A673 (cell line): ENCODE data around the gene MRPL52. TPM values are rescaled to one million over a fixed set of nuclear protein-coding genes. Genes with fewer than 3 reads are reported as not detected.
A peak's percentile ranks its signal among the peaks of the same experiment; 100 is the strongest.

Experiments used
- BruUV-seq: library from RNA; stranded (reverse); fragments of 400-500 nt; replicated peaks from 2 replicates; lab custom pipeline; 2021; lab: Mats Ljungman, UMichigan
- CTCF ChIA-PET: fragments of 300-600 bp; sonication (Branson Sonifier 250); formaldehyde crosslinking; loops from one replicate; lab custom pipeline; 2022; ENCODE audit warnings: antibody characterized with exemption; lab: Charles Lee
- POLR2A ChIA-PET: fragments of 300-600 bp; sonication (Branson Sonifier 250); formaldehyde crosslinking; loops from one replicate; lab custom pipeline; 2022; ENCODE audit warnings: antibody characterized with exemption; ENCODE audit not compliant: low non-redundant PET; lab: Charles Lee
- DNase-seq: peaks from one replicate; pipeline ENCODE4 v3.0.0-alpha.2; 2015; ENCODE audit warnings: low spot score
- H3K27ac ChIP-seq: fragments of 200-600 bp; sonication (generic); 2 replicates; pipeline ENCODE4 v1.5.1; 2016; ENCODE audit warnings: mixed run types, low read depth, mild to moderate bottlenecking, mixed read lengths, antibody characterized with exemption, low read length; ENCODE audit not compliant: poor library complexity, severe bottlenecking
- H3K27me3 ChIP-seq: fragments of 200-600 bp; sonication (generic); replicated peaks from 2 replicates; pipeline ENCODE4 v1.6.1; 2017; ENCODE audit warnings: mixed run types, low read depth, mild to moderate bottlenecking, mixed read lengths, antibody characterized with exemption, low read length; ENCODE audit not compliant: insufficient read depth, poor library complexity
- H3K36me3 ChIP-seq: fragments of 200-600 bp; sonication (generic); 2 replicates; pipeline ENCODE4 v1.6.1; 2016; ENCODE audit warnings: mixed run types, mild to moderate bottlenecking, mixed read lengths, antibody characterized with exemption, low read length; ENCODE audit not compliant: insufficient read depth, poor library complexity, severe bottlenecking
- H3K4me1 ChIP-seq: fragments of 200-600 bp; sonication (generic); 2 replicates; pipeline ENCODE4 v1.6.1; 2017; ENCODE audit warnings: mixed run types, mild to moderate bottlenecking, mixed read lengths, antibody characterized with exemption, low read length; ENCODE audit not compliant: insufficient read depth, poor library complexity, severe bottlenecking
- H3K4me3 ChIP-seq: fragments of 200-600 bp; sonication (generic); 2 replicates; pipeline ENCODE4 v1.5.1; 2016; ENCODE audit warnings: low read depth, mixed run types, mild to moderate bottlenecking, mixed read lengths, low read length; ENCODE audit not compliant: poor library complexity, severe bottlenecking
- H3K9me3 ChIP-seq: fragments of 200-600 bp; sonication (generic); 2 replicates; pipeline ENCODE4 v1.6.1; 2016; ENCODE audit warnings: mixed run types, low read depth, mild to moderate bottlenecking, mixed read lengths, antibody characterized with exemption, low read length; ENCODE audit not compliant: poor library complexity, severe bottlenecking
- CTCF ChIP-seq: fragments of 300-800, 200-600 bp; sonication (generic); conservative IDR thresholded peaks from 2 replicates; pipeline ENCODE4 v1.5.1; 2017; ENCODE audit warnings: low read depth, mild to moderate bottlenecking, antibody characterized with exemption, low read length, moderate library complexity, mixed read lengths
- EZH2 ChIP-seq: fragments of 200-600 bp; sonication (generic); IDR thresholded peaks from 2 replicates; pipeline ENCODE4 v1.6.1; 2017; ENCODE audit warnings: borderline replicate concordance, low read depth, mild to moderate bottlenecking, mixed read lengths, antibody characterized with exemption, low read length; ENCODE audit not compliant: poor library complexity, severe bottlenecking
- intact Hi-C: fragments of 100-400 bp; cut with micrococcal nuclease; formaldehyde crosslinking; loops from one replicate; pipeline ENCODE4 v1.10.0; 2022; ENCODE audit not compliant: unreplicated experiment
- total RNA-seq: library from RNA; stranded (reverse); gene quantifications from 2 replicates; pipeline ENCODE4 v1.2.3, GENCODE V29; 2021

MRPL52 gene
- total RNA-seq, 1 experiment from 2014 or later = 187 TPM

GRCh38 chr14:22839159-22839779 lies 9.6 kb downstream of the MRPL52 start:
- no peaks in the 10 kb centered on the region for H3K27me3 ChIP-seq
- no peak for TF ChIP-seq CTCF
- no peak for TF ChIP-seq EZH2
- no TSS peak for BruUV-seq
- intact Hi-C loops = no loop called here
- no peak overlapping the region for H3K27ac ChIP-seq
- ChIA-PET POLR2A (no interaction called here), CTCF (no interaction called here)
- peak overlapping the region; percentile 79 for H3K4me3 ChIP-seq
- peaks cover 36% of the 10 kb centered on the region for H3K36me3 ChIP-seq
- DNase-seq = no peak
- H3K9me3 ChIP-seq = no peaks in the 10 kb centered on the region
- H3K4me1 ChIP-seq = peaks cover 20% of the 10 kb centered on the region

- Histone ChIP-seq H3K36me3 (peaks cover 53% of the 10 kb centered on the region), H3K4me1 (peaks cover 13% of the 10 kb centered on the region), H3K27me3 (no peaks in the 10 kb centered on the region), H3K27ac (no peak overlapping the region), H3K9me3 (no peaks in the 10 kb centered on the region), H3K4me3 (no peak overlapping the region)
- no peak for TF ChIP-seq CTCF
- no peak for TF ChIP-seq EZH2
- ChIA-PET POLR2A (no interaction called here), CTCF (no interaction called here)
- no TSS peak for BruUV-seq
- intact Hi-C loops = no loop called here
- DNase-seq = no peak
Measured at GRCh38 chr14:22841311-22841710, 11.6 kb downstream of the MRPL52 start.

GRCh38 chr14:22841769-22842168 lies 12.1 kb downstream of the MRPL52 start:
- Histone ChIP-seq H3K4me3 (no peak overlapping the region), H3K36me3 (peaks cover 54% of the 10 kb centered on the region), H3K4me1 (peaks cover 13% of the 10 kb centered on the region), H3K27ac (no peak overlapping the region), H3K9me3 (no peaks in the 10 kb centered on the region), H3K27me3 (no peaks in the 10 kb centered on the region)
- CTCF ChIA-PET = no interaction called here
- POLR2A ChIA-PET = no interaction called here
- TF ChIP-seq EZH2 = no peak
- no peak for TF ChIP-seq CTCF
- no TSS peak for BruUV-seq
- no peak for DNase-seq
- intact Hi-C loops = no loop called here
